CD14-positive monocyte (primary cell): ENCODE data around the gene NHS. TPM values are rescaled to one million over a fixed set of nuclear protein-coding genes. Genes with fewer than 3 reads are reported as not detected.

Experiments
- DNase-seq, 3 donors: peaks; one replicate each; pipeline ENCODE4 v3.0.0-alpha.2; 2011 to 2022
- H2AFZ ChIP-seq: 2 replicates; pipeline ENCODE4 v1.6.0; 2012; ENCODE audit warnings: mild to moderate bottlenecking, low read depth, low read length, inconsistent platforms; ENCODE audit not compliant: insufficient read depth, poor library complexity, severe bottlenecking
- H3K27ac ChIP-seq, 2 donors: 1 replicate in 1 of 2; 2 replicates in 1 of 2; pipeline ENCODE4 v1.5.1; 2012 to 2013; ENCODE audit warnings: low read length in 2 of 2, control low read depth in 1 of 2, inconsistent platforms in 1 of 2, low read depth in 1 of 2, mild to moderate bottlenecking in 1 of 2
- H3K27me3 ChIP-seq, 2 donors: one replicate each; pipeline versions ENCODE4 v1.6.0 to v1.6.1; 2011 to 2013; ENCODE audit warnings: low read length in 2 of 2; ENCODE audit not compliant: control insufficient read depth in 2 of 2, insufficient read depth in 2 of 2
- H3K36me3 ChIP-seq, 2 donors: replicated peaks in 1 of 2; 1 replicate in 1 of 2; 2 replicates in 1 of 2; pipeline versions ENCODE4 v1.5.1 to v1.6.1; 2012 to 2013; ENCODE audit warnings: low read length in 2 of 2, control low read depth in 1 of 2, inconsistent platforms in 1 of 2, mild to moderate bottlenecking in 1 of 2; ENCODE audit not compliant: insufficient read depth in 2 of 2, control insufficient read depth in 1 of 2
- H3K4me1 ChIP-seq, 2 donors: 1 replicate in 1 of 2; 2 replicates in 1 of 2; pipeline versions ENCODE4 v1.5.1 to v1.6.1; 2012 to 2013; ENCODE audit warnings: low read length in 2 of 2, control low read depth in 1 of 2, inconsistent platforms in 1 of 2, mild to moderate bottlenecking in 1 of 2, moderate library complexity in 1 of 2; ENCODE audit not compliant: insufficient read depth in 2 of 2, control insufficient read depth in 1 of 2
- H3K4me2 ChIP-seq: replicated peaks from 2 replicates; pipeline ENCODE3; 2012; ENCODE audit warnings: low read length, moderate library complexity, mild to moderate bottlenecking; ENCODE audit not compliant: poor library complexity, severe bottlenecking; ENCODE audit errors: extremely low read depth
- H3K4me3 ChIP-seq, 3 experiments: fragments of 200-600 bp in 1 of 3; sonication (generic) in 1 of 3; replicated peaks in 1 of 3; 1 replicate in 2 of 3; 2 replicates in 1 of 3; pipeline ENCODE4 v1.5.1; 2011 to 2013; ENCODE audit warnings: low read length in 3 of 3, mild to moderate bottlenecking in 3 of 3, control low read depth in 2 of 3, low read depth in 2 of 3, inconsistent platforms in 1 of 3, moderate library complexity in 1 of 3
- H3K79me2 ChIP-seq: 2 replicates; pipeline ENCODE4 v1.6.0; 2012; ENCODE audit warnings: mild to moderate bottlenecking, control low read depth, inconsistent platforms, low read length, moderate library complexity; ENCODE audit not compliant: insufficient read depth
- H3K9ac ChIP-seq: 2 replicates; pipeline ENCODE4 v1.6.0; 2017; ENCODE audit warnings: low read length, mild to moderate bottlenecking; ENCODE audit not compliant: insufficient read depth, poor library complexity, severe bottlenecking
- H3K9me3 ChIP-seq, 2 donors: replicated peaks in 1 of 2; 1 replicate in 1 of 2; 2 replicates in 1 of 2; pipeline versions ENCODE4 v1.5.1 to v1.6.1; 2012 to 2013; ENCODE audit warnings: low read length in 2 of 2, control low read depth in 1 of 2; ENCODE audit not compliant: control insufficient read depth in 1 of 2, insufficient read depth in 1 of 2
- H4K20me1 ChIP-seq: 2 replicates; pipeline ENCODE4 v1.6.0; 2012; ENCODE audit warnings: mild to moderate bottlenecking, low read length, control low read depth, moderate library complexity; ENCODE audit not compliant: insufficient read depth
- H3K27ac Mint-ChIP-seq, 7 donors: one replicate each; pipeline ENCODE4 v1.8.0; 2020; ENCODE audit warnings: mild to moderate bottlenecking in 7 of 7, mixed read lengths in 7 of 7, moderate library complexity in 6 of 7, inconsistent platforms in 2 of 7
- H3K27me3 Mint-ChIP-seq, 3 donors: one replicate each; pipeline ENCODE4 v1.8.0; 2021 to 2022; ENCODE audit warnings: low read depth in 3 of 3, mild to moderate bottlenecking in 3 of 3, mixed read lengths in 3 of 3, moderate library complexity in 3 of 3, inconsistent platforms in 1 of 3
- H3K36me3 Mint-ChIP-seq, 2 donors: one replicate each; pipeline ENCODE4 v1.8.0; 2020; ENCODE audit warnings: mixed read lengths in 2 of 2, inconsistent platforms in 1 of 2, mild to moderate bottlenecking in 1 of 2
- H3K4me1 Mint-ChIP-seq: one replicate; pipeline ENCODE4 v1.8.0; 2020; ENCODE audit warnings: mild to moderate bottlenecking, mixed read lengths
- H3K4me3 Mint-ChIP-seq, 2 donors: one replicate each; pipeline ENCODE4 v1.8.0; 2020; ENCODE audit warnings: mild to moderate bottlenecking in 2 of 2, mixed read lengths in 2 of 2, moderate library complexity in 1 of 2
- H3K9me3 Mint-ChIP-seq, 7 donors: one replicate each; pipeline ENCODE4 v1.8.0; 2020 to 2022; ENCODE audit warnings: mixed read lengths in 7 of 7, mild to moderate bottlenecking in 6 of 7, moderate library complexity in 6 of 7, inconsistent platforms in 2 of 7
- WGBS: methylation state at CpG from one replicate; pipeline ENCODE4 v1.1.5; 2013; ENCODE audit warnings: missing lambda C conversion rate; ENCODE audit not compliant: insufficient coverage; 5-methylcytosine and 5-hydroxymethylcytosine counted together
- intact Hi-C, 2 donors: fragments of 100-400 bp; cut with micrococcal nuclease; formaldehyde crosslinking; loops; one replicate each; pipeline versions ENCODE4 v1.15.0 to v1.15.1; 2023
- polyA plus RNA-seq, 3 donors: library from polyadenylated mRNA; depleted of rRNA in 1 of 3; unstranded in 2 of 3; stranded (reverse) in 1 of 3; fragments of 300-500 nt in 2 of 3; fragments of >200 nt in 1 of 3; fragmentation: Illumina TruSeq in 2 of 3; gene quantifications; 1 replicate in 2 of 3; 2 replicates in 1 of 3; pipeline ENCODE4 v1.2.3, GENCODE V29; 2012 to 2021
- TF ChIP-seq, protein P1 (sequence below): fragments of 200-600 bp; IDR thresholded peaks from one replicate; pipeline ENCODE4 v1.8.0; 2022; ENCODE audit warnings: antibody characterized with exemption, mild to moderate bottlenecking

NHS gene
- polyA plus RNA-seq, 3 donors, result 0.86 to 1.8 (median 1.3) TPM

DNA sequence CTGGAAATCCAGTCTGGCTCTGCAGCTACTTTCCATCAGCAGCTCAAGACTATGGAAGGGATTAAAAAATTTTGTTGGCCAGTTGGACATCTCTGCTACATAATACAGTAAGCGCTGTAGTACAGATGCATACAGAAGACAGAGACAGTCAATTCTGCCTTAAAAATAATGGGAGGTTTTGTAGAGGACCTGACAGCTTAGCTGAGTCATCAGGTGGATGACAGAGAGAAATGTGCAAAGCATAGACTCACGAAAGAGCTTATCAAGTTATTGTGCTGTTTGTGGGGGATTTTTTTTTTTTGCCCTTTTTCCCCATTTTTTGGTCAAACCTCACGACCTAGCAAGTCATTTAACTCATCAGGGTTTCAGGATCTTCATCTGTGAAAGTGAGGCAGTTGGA is 213.3 kb downstream of the NHS start:
- H3K36me3 ChIP-seq, result no peaks in the 10 kb centered on the region
- WGBS, result no CpG with 5 or more reads among the region's 3 CpGs
- TF ChIP-seq, protein P1, sequence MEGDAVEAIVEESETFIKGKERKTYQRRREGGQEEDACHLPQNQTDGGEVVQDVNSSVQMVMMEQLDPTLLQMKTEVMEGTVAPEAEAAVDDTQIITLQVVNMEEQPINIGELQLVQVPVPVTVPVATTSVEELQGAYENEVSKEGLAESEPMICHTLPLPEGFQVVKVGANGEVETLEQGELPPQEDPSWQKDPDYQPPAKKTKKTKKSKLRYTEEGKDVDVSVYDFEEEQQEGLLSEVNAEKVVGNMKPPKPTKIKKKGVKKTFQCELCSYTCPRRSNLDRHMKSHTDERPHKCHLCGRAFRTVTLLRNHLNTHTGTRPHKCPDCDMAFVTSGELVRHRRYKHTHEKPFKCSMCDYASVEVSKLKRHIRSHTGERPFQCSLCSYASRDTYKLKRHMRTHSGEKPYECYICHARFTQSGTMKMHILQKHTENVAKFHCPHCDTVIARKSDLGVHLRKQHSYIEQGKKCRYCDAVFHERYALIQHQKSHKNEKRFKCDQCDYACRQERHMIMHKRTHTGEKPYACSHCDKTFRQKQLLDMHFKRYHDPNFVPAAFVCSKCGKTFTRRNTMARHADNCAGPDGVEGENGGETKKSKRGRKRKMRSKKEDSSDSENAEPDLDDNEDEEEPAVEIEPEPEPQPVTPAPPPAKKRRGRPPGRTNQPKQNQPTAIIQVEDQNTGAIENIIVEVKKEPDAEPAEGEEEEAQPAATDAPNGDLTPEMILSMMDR, result no peak
- no peak overlapping the region for H3K4me2 ChIP-seq
- Mint-ChIP-seq H3K27me3 (peaks cover 0 to 7% (median 2%) of the 10 kb centered on the region in 3 donors), H3K4me1 (peaks cover 44% of the 10 kb centered on the region), H3K36me3 (no peaks in the 10 kb centered on the region), H3K27ac (peak overlapping the region in 1 of 7 donors; percentile 71), H3K4me3 (no peak overlapping the region), H3K9me3 (no peaks in the 10 kb centered on the region)
- H3K79me2 ChIP-seq, result no peaks in the 10 kb centered on the region
- no peak overlapping the region for H3K27ac ChIP-seq
- H3K4me3 ChIP-seq, result no peak overlapping the region
- intact Hi-C loops, result loop anchor here in 1 of 2 donors (10.0 kb wide), 1 partner anchor 344 kb away; no protein-coding TSS in a partner anchor
- H3K4me1 ChIP-seq, result peaks cover 22% of the 10 kb centered on the region in 2 donors
- peak in 1 of 3 donors; percentile 9 for DNase-seq
- no peak overlapping the region for H2AFZ ChIP-seq
- no peaks in the 10 kb centered on the region for H4K20me1 ChIP-seq
- no peak overlapping the region for H3K9ac ChIP-seq
- peaks cover 0 to 4% of the 10 kb centered on the region in 2 donors for H3K27me3 ChIP-seq
- H3K9me3 ChIP-seq, result no peaks in the 10 kb centered on the region

DNA sequence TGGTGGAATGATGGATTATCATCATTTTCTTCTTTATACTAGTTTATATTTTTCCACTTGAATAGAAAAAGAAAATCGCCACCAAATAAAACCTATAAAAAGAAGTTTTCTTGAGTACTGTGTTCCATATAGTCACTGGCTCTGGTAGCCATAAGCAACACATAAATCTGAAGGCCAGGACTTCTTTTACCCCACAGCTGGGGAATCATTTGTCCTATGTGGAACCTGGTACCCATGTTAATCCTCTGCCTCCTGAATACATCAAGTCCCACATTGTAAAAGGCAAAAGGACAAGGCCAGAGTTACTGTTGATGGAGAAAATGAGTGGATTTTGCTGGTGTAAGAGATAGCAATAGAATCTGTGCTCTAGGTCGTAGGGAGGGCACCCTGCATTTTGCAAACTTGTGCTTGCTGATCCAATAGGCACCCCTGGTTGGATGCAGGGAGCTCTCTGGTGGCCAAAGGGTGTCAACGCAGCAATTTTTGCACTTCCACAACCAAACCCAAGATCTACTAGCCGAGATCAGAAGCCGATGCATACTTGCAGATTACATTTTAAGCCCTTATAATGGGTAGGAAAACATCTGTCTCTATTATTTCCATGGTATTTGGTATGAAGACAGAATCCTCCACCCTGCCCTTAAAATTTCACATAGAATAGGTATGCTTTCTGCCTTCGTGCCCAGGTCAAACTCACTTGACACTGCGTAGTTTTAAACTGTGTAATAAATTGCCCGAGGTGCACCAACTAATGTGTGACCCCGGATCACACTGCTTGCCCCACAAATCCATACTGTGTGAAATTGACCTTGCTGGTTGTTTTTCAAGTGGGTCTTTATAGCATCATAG is 216.1 kb downstream of the NHS start:
- Histone ChIP-seq H3K79me2 (no peaks in the 10 kb centered on the region), H3K4me2 (no peak overlapping the region), H3K36me3 (no peaks in the 10 kb centered on the region), H3K4me1 (no peaks in the 10 kb centered on the region), H4K20me1 (no peaks in the 10 kb centered on the region), H2AFZ (no peak overlapping the region), H3K4me3 (no peak overlapping the region), H3K27me3 (peaks cover 0 to 5% of the 10 kb centered on the region in 2 donors), H3K9me3 (no peaks in the 10 kb centered on the region), H3K9ac (no peak overlapping the region), H3K27ac (no peak overlapping the region)
- Mint-ChIP-seq H3K4me3 (peak overlapping the region in 1 of 2 donors; percentile 48), H3K27ac (no peak overlapping the region), H3K36me3 (no peaks in the 10 kb centered on the region), H3K4me1 (peaks cover 24% of the 10 kb centered on the region), H3K9me3 (no peaks in the 10 kb centered on the region), H3K27me3 (peaks cover 0 to 9% (median 0%) of the 10 kb centered on the region in 3 donors)
- WGBS, result no CpG with 5 or more reads among the region's 9 CpGs
- TF ChIP-seq, protein P1, result peak; percentile 67
- intact Hi-C loops, result loop anchor here in 1 of 2 donors (5.0 kb wide), 1 partner anchor 349 kb away; no protein-coding TSS in a partner anchor
- DNase-seq, result peak; percentile 29 to 44 (median 43)
